HEK293T (cell line): Measurements from ENCODE around the gene TAC3.

ENCODE experiments used
- HDGF ChIP-seq: fragments of 450-650 bp; IDR thresholded peaks from 2 replicates; pipeline ENCODE4 v1.6.1; 2017; ENCODE audit warnings: antibody characterized with exemption, borderline replicate concordance
- LEF1 ChIP-seq: fragments of 450-650 bp; IDR thresholded peaks from 2 replicates; pipeline ENCODE4 v1.6.1; 2017; ENCODE audit warnings: mild to moderate bottlenecking, borderline replicate concordance
- TF ChIP-seq, protein P1 (sequence below): fragments of 450-650 bp; IDR thresholded peaks from 2 replicates; pipeline ENCODE4 v1.6.1; 2016

DNA sequence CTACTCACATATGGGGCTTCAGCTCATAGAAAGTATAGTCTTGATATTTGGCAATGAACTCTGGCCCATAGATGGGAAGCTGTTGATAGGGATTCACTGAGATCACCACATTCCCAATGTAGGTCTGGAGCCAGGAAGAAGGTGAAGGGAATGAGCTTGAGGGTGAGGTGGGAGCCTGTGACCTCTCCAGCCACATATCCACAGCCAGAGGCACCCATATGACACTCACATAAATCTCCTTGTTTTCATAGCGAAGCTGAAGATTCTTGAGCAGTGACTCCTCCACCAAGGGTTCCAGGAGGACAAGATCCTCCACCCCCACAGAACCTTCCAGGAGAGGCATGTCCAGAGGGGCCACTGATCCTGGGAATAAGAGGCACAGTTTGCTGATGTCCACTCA is 31.7 kb upstream of the TAC3 start:
- TF ChIP-seq HDGF = no peak
- no peak for TF ChIP-seq LEF1
- TF ChIP-seq, protein P1, sequence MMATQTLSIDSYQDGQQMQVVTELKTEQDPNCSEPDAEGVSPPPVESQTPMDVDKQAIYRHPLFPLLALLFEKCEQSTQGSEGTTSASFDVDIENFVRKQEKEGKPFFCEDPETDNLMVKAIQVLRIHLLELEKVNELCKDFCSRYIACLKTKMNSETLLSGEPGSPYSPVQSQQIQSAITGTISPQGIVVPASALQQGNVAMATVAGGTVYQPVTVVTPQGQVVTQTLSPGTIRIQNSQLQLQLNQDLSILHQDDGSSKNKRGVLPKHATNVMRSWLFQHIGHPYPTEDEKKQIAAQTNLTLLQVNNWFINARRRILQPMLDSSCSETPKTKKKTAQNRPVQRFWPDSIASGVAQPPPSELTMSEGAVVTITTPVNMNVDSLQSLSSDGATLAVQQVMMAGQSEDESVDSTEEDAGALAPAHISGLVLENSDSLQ = no peak
